GM12872 (cell line): Measurements from ENCODE around the gene ERICH4.
A peak's percentile ranks its signal among the peaks of the same experiment; 100 is the strongest.

ENCODE experiments used
- TF ChIP-seq, protein P1 (sequence below): IDR thresholded peaks from 3 replicates; pipeline ENCODE4 v1.5.1; 2011; ENCODE audit warnings: low read depth, mild to moderate bottlenecking, low read length, moderate library complexity; ENCODE audit not compliant: insufficient read depth

Gene ERICH4

GRCh38 chr19:41441321-41441945, 1.5 kb upstream of the ERICH4 start:
- TF ChIP-seq, protein P1, sequence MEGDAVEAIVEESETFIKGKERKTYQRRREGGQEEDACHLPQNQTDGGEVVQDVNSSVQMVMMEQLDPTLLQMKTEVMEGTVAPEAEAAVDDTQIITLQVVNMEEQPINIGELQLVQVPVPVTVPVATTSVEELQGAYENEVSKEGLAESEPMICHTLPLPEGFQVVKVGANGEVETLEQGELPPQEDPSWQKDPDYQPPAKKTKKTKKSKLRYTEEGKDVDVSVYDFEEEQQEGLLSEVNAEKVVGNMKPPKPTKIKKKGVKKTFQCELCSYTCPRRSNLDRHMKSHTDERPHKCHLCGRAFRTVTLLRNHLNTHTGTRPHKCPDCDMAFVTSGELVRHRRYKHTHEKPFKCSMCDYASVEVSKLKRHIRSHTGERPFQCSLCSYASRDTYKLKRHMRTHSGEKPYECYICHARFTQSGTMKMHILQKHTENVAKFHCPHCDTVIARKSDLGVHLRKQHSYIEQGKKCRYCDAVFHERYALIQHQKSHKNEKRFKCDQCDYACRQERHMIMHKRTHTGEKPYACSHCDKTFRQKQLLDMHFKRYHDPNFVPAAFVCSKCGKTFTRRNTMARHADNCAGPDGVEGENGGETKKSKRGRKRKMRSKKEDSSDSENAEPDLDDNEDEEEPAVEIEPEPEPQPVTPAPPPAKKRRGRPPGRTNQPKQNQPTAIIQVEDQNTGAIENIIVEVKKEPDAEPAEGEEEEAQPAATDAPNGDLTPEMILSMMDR: no peak

- TF ChIP-seq, protein P1: no peak
Measured at GRCh38 chr19:41443813-41444455, 978 bp downstream of the ERICH4 start.

DNA sequence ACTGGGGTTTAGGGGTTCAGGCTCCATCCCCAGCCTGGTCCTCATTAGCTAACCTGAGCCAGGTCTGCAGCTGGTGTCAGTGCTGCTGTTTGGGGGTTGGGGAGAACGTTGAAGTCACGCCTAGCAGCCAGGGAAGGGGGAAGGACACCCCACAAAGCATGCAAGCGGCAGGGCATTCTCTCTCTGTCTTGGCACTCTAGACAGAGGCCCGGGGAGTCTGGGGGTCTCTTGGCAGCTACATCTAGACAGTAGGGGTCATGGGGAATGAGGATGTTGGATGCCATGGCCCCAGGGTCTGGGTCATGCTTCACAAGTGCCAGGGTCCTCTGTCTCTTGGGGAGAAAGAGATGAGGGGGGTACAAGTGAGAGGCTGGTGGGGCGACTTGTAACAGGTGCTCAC, 2.6 kb downstream of the ERICH4 start:
- TF ChIP-seq, protein P1: no peak

DNA sequence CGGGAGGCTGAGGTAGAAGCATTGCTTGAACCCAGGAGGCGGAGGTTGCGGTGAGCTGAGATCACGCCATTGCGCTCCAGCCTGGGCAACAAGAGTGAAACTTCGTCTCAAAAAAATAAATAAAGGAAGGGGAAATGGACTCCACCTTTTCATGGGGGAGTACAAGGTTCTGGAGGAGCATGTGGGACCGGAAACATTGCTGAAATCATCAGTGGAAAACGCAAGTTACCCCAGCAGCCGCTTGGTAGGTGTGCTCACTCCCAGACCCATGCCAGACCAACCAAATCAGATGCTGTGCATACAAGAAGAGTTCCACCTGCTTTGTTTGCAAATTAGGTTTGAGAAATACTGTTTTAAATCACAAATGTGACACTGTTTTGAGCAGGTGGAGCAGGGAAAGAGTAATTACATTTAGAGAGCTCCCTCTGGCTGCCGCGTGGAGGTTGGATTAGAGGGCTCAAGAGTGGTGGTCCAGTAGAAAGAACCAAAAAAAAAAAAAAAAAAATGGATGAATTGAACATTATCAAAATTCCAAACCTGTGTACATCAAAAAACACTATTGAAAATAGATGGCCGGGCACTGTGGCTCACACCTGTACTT, 4.9 kb downstream of the ERICH4 start:
- TF ChIP-seq, protein P1: no peak

DNA sequence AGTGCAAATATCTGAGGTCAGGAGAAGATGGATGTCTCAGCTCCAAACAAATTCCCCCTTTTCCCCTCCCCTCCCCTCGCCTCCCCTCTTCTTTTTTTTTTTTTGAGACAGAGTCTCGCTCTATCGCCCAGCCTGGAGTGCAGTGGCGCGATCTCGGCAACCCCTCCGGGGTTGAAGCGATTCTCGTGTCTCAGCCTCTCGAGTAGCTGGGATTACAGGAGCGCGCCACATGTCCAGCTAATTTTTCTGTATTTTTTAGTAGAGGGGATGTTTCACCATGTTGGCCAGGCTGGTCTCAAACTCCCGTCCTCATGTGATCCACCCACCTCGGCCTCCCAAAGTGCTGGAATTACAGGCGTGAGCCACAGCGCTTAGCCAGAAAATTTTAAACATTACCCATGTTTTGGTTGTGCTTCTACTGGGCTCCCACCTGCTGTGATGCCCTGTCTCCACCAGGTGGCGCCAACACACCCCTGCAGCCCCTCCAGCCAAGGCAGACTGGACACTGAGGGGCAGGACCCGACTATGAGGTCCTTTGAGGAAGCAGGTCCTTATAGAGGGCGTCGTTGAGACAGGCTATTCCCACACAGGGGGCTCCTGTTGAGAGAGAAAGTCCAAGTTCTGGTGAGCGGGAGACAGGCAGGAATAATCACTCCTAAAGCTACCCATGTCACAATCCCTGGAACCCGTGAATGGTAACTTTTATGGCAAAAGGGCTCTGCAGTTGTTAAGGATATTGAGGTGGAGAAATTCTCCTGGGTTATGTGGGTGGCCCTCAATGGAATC, 6.3 kb downstream of the ERICH4 start:
- TF ChIP-seq, protein P1: peak; percentile 95

DNA sequence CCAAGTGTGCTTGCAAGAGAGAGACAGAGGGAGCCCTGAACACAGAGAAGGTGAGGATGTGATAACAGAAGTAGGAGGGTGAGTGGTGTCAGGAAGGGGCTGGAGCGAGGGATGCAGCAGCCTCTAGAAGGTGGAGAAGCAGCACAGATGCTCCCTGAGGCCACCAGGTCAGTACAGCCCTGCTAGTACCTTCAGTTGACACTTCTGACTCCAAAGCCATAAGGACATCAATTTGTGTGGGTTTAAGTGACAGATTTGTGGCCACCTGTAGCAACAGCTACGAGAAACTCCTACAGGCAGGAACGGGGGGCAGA, 6.9 kb downstream of the ERICH4 start:
- TF ChIP-seq, protein P1: no peak

- TF ChIP-seq, protein P1: no peak
Measured at GRCh38 chr19:41452584-41453275, 9.8 kb downstream of the ERICH4 start.
